ENCODE measurements around the gene HS1BP3. TPM values are rescaled to one million over a fixed set of nuclear protein-coding genes. Genes with fewer than 3 reads are reported as not detected.
A peak's percentile ranks its signal among the peaks of the same experiment; 100 is the strongest.

HS1BP3 gene
- total and polyA plus RNA-seq, 9 of the 15 experiments (the other 6 are each of a cell fraction or from before 2014, with no cell fraction given): 0.41 to 8.3 (median 5.9) TPM

- intact Hi-C loops (cut with micrococcal nuclease) (loop anchor here (10.0 kb wide), 1 partner anchor 382 kb away; no protein-coding TSS in a partner anchor), in situ Hi-C loops (cut with MboI) (loop anchor here (5.0 to 10.0 kb wide), 2 partner anchors 195 to 542 kb away; no protein-coding TSS in a partner anchor)
- Histone ChIP-seq H3K79me2 (ENCODE audit: control insufficient read depth, insufficient read depth, low read length) (no peaks in the 10 kb centered on the region), H3K4me2 (ENCODE audit: insufficient read depth, low read length) (no peak overlapping the region), H3K27me3 (ENCODE audit: control insufficient read depth in 2 of 2, insufficient read depth in 2 of 2, low read length in 2 of 2) (no peaks in the 10 kb centered on the region), H4K20me1 (replicated peaks; ENCODE audit: control insufficient read depth, insufficient read depth, low read length) (no peaks in the 10 kb centered on the region), H3K9ac (ENCODE audit: insufficient read depth in 1 of 2, low read depth in 2 of 2, low read length in 2 of 2) (peak overlapping the region in 1 of 2 experiments; percentile 13; a peak in 1 of 4 replicates), H3K4me1 (replicated peaks in 1 of 2; ENCODE audit: control insufficient read depth in 2 of 2, insufficient read depth in 2 of 2, low read length in 2 of 2) (peaks cover 0 to 18% of the 10 kb centered on the region in 2 experiments; a peak in 1 of 5 replicates), H3K36me3 (ENCODE audit: control insufficient read depth, insufficient read depth, low read length) (no peaks in the 10 kb centered on the region), H3K27ac (ENCODE audit: extremely low read depth, low read depth, low read length) (no peak overlapping the region), H3K9me3 (replicated peaks; ENCODE audit: control insufficient read depth, insufficient read depth, low read depth, low read length) (no peaks in the 10 kb centered on the region), H2AFZ (ENCODE audit: low read depth, low read length) (no peak overlapping the region), H3K4me3 (no peak overlapping the region), H3K9me1 (ENCODE audit: control insufficient read depth, insufficient read depth, low read length) (no peaks in the 10 kb centered on the region)
- POLR2A ChIA-PET: interaction anchor here (0.5 kb wide), 1 partner anchor 187 kb away, joined by 4 read pairs; no protein-coding TSS in a partner anchor
- TF ChIP-seq HDAC6 (IDR thresholded peaks at IDR 0.05; ENCODE audit: low read depth, low read length): no peak
- no peak for TF ChIP-seq ZNF174 (CRISPR knock-in tag; IDR thresholded peaks at IDR 0.05)
- no peak for TF ChIP-seq SRF (CRISPR knock-in tag; IDR thresholded peaks at IDR 0.05)
- TF ChIP-seq ARID3A (IDR thresholded peaks at IDR 0.05; ENCODE audit: borderline replicate concordance, low read depth, low read length): no peak
- TF ChIP-seq MEF2D (tag; conservative IDR thresholded peaks at IDR 0.05; ENCODE audit: low read depth): no peak
- no peak for TF ChIP-seq PBX2 (CRISPR knock-in tag; IDR thresholded peaks at IDR 0.05; ENCODE audit: low read depth)
- TF ChIP-seq PBX2 (tag; conservative IDR thresholded peaks at IDR 0.05; ENCODE audit: low read depth): no peak
- TF ChIP-seq CHAMP1 (IDR thresholded peaks at IDR 0.05): no peak
- TF ChIP-seq ZNF589 (CRISPR knock-in tag; IDR thresholded peaks at IDR 0.05; ENCODE audit: low read depth): no peak
- TF ChIP-seq XRCC5 (IDR thresholded peaks at IDR 0.05; ENCODE audit: low read depth, low read length): no peak
- no peak for TF ChIP-seq ZNF785 (CRISPR knock-in tag; IDR thresholded peaks at IDR 0.05)
- no peak for TF ChIP-seq PTTG1 (tag; IDR thresholded peaks at IDR 0.05; ENCODE audit: low read depth)
- ATAC-seq (no peak), FAIRE-seq (no peak), DNase-seq (ENCODE audit: extremely low read depth in 1 of 4, low spot score in 3 of 4) (no peak)
- BruUV-seq (replicated peaks): no TSS peak
- whole genome bisulfite sequencing (ENCODE audit: insufficient coverage, low coverage, missing lambda C conversion rate): 50% methylated on average over 12 of the region's 13 CpGs
- CTCF ChIA-PET (ENCODE audit: low intra/inter-chr PET ratio): interaction anchor here (0.6 to 3.9 kb wide), 3 partner anchors 191 to 241 kb away, joined by 3 to 54 read pairs (median 26); no protein-coding TSS in a partner anchor
Observed at GRCh38 chr2:20637147-20637546, 13.8 kb downstream of the HS1BP3 start.
